GM21786 (cell line): ENCODE measurements around the gene C14orf132.
"Not testable (repeated sequence)": the region's sequence is repeated elsewhere in the genome, so short reads cannot be mapped to it uniquely, and the experiment has no call there.

Experiments used
- ATAC-seq: cut with Tn5 transposase; IDR thresholded peaks from one replicate; pipeline ENCODE4 v1.9.1; 2021; ENCODE audit not compliant: unreplicated experiment

Gene C14orf132

DNA sequence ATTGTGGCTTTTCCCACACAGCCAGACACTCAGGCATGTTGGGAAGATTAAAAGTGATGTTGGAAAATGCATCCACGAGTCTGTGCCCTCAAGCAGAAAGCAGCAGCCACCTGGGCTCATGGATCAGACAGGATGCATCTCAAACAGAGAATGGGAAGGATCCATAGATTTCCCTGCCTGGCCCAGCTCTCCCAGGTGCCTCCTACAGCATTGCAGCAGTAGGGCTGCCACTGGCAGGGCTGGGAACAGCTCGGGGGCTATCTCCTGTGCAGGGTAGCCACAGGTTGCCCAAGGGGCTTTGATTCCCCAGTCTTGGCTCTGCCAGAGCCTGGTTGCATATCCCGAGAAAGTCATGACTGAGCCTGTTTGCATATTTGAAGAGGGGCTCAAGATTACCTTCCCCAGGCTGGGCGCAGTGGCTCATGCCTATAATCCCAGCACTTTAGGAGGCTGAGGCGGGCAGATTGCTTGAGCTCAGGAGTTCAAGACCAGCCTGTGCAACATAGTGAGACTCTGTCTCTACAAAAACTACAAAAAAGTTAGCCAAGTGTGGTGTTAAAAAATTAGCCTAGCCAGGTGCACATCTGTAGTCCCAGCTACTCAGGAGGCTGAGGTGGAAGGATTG is 19.5 kb downstream of the C14orf132 start:
- no peak for ATAC-seq

DNA sequence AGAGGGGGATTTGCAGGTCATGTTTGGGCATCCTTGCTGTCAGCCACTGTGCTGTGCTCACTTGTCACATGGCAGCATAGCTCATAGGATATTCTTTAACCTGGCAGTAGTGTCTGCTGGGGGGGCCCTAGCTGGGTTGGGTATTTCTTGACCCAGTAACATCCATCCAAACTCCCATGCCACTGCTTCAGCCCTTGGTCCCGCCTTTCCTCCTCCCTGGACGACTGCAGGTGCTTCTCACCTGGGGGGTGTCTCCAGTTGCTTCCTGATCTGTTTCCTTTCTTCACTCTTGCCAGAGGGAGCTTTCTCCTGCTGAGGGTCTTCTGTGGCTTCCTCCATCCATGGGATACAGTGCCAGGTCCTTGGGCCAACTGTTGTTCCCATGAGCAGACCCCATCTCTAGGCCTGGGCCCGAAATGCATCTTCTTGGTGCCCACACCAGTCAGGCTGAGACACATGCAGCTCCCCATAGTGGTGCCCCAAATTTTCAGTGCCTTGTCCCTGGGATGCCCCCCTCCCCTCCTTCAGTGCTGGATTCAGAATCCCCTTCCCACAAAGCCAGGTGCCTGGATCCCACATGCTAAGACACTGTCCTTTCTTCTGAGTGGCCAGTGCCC is 20.5 kb downstream of the C14orf132 start:
- no peak for ATAC-seq

DNA sequence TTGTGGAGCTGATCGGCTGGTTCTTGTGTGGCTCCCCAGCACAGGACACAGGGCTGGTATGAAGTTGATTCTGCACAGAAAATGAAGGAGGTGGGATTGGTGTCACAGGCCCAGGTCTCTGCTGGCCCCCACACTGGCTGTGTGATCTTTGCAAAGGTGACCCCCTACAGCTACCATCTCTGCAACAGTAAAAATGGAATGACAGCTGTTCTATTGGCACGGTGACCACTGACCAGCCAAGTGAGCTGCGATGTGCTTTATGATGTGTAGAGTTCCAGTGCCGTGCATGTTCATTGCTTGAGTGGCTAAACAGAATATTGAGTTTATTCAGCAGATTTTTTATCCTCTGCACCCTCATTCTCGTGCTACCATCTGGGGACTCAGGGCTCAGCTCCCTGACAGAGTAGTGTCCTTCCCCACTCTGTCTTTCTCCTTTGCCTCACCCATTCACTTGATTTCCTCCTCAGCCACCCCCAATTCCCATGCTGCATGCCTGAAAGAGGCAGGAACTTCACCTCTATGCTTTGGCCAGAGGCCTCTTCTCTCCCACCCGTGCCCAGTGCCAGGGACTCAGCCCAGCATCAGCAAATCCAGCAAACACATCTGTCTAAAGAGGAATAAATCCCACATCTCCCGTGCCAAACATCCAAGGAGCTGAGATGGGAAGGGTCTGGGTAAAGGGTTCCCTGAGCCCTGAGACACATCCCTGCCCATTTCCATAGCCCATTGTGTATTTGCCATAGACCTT is 21.2 kb downstream of the C14orf132 start:
- no peak for ATAC-seq

DNA sequence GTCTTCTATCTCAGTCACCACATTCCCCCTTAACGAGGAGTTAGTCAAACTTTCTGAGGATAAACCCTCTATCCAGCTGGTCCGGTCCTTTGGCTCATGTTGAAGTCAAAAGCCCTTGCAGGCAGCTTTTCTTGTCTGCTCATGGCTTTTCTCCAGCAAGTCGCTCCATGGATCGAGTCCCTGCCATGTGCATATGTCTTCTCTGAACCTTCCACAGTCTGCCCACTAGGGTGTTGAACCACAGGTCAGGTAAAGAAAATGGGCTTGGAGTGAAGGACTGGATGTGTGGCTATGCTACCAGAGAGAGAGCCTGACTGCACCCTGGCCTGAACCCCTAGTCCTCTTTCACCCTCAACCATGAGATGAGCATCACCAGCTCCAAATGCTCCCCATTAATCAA is 22.8 kb downstream of the C14orf132 start:
- no peak for ATAC-seq

DNA sequence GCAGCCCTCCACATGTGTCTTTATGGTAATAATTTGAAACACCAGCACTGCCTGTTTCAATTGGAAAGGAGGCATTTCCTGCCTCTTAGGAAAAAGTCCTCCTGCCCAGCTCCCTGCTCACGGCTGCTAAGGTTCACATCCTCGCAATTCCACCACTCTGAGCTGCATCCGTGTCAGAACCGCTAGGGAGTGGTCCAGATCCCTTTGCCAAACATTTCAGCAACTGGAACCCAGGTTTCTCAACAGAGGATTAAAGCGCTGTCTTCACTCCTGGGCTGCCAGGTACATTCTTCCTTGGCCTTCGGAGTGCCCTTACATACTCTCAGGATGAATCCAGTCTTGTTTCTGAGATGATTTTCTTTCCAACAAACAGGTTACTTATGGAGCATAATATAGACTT is 23.3 kb downstream of the C14orf132 start:
- ATAC-seq = no peak

DNA sequence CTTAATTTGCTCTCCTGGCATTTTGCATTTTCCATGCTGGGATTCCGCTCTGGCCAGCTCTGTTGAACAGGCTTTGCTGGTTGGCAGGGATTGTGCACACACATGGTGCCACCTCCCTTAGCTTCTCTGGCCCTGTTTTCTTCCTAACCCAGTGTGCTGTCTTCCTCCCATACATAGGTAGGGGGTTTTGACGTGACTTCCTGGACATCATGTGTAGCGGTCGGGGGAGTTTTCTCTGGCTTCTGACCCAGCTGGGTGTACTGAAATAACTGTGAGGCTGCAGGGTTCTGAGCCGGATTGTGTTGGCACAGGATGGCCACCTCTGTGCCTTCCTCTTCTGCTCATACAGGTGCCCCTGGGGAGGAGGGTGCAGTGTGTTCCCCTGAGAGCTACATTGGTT is 25.7 kb downstream of the C14orf132 start:
- ATAC-seq = no peak

DNA sequence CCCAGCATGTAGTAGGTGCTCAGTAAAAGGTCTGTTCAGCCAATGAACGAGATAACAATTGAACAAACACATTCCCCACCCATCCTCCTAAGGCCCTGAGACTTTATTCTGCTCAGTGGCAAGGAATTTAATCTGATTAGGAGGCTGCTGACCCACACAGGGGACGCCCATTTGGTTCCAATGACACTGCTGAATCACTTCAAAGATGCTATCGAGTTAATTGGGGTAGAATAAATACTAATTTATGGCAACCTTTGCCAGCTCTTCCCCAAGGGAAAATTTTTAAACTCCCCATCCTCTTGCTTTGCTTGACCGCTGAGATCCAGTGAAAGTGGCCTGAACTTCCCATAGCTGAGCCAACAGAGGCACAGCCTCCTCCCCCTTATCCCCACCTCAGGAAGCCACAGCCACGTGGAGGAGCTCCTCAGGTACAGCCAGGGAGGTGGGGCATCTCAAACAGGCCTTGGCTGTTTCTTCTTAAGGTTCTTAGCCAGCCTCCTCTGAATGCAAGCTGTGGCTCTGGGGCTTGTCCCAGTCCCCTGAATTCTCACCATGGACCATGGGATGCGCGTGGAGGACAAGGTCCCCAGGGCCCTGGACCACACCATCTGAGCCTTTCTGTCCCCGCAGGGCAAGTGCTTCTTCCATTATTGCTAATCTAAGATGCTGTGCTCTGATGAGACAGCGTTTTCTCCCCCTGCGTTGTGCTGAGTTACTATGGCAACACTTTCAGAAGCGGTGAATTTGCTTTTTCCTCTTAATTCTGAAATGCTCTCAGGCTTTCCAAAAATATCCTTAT is 26.7 kb downstream of the C14orf132 start:
- ATAC-seq = no peak

DNA sequence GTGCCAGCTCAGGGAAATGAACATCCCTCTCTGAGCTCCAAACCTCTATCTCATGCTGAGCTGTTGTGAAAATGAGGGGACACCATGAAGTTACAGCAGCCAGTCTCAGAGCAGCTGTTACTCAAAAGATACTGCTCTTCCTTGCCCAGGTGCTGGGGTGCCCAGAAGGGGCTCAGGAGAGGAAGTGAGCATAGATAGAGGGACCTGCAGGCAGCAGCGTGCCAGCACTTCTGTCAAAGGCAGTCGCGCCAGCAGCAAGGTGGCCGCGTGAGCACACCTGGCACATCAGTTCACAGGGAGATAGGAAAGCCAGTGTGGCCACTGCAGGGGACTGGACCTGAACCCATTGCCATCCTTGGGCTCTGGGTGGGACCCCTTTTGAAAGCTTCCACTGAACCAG is 27.8 kb downstream of the C14orf132 start:
- ATAC-seq = no peak

DNA sequence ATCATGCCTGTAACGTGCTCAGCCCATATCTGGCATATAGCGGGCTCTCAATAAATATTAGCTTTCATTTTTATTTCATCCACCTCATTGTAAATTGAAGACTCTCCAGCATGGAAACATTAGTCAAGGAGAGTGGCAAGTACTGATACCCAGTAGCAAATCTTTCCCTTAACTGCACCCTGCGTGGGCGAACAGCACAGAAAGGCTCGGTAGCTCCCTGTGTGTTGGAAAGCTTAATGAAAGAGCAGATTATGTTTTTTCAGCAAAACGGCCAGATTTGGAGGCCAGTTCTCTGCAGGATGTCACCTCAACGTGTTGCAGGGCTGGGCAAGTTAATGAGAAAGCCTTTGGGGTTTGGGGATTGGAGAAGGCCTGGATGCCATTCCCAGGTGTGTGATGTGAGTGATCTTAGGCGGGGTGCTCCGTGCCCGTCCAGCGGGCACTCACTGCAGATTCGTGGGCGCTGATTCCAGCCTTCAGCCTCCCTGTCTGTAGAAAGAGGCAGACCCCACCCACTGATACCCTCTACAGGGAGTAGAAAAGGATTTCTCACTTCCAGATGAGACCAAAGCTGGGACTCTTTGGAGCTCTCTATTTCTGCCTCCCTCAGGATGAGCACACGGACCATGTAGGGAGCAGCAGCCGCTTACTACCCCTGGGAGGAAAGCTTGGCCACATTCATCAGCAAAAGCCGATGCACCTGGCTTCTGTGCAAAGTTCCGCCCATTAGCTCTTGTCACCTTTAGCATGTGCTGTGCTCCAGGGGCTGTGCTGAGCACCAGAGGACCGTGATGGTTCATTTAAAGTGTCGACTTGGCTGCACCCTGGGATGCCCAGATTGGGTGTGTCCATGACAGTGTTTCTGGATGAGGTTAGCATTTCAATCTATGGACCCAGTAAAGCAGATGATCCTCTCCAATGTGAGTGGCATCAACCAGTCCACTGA is 29.1 kb downstream of the C14orf132 start:
- no peak for ATAC-seq

DNA sequence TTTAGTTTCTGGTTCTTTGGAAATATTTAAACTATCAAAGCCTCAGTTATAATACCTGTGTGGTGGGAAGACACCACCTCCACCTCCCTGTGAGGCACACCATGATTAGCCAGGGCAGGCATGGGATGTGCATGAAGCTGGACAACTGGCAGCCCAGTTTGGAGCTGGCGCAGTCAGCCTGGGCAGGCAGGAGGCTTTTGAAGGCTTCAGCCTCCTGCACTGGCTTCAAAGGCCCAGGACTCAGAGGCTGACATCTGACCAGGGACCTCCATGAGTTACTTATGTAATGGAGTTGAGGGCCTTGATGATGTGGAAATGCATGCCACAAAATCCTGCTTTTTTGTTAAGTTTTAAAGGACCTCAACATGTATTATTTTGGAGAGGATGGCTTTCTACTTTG is 30.3 kb downstream of the C14orf132 start:
- no peak for ATAC-seq

DNA sequence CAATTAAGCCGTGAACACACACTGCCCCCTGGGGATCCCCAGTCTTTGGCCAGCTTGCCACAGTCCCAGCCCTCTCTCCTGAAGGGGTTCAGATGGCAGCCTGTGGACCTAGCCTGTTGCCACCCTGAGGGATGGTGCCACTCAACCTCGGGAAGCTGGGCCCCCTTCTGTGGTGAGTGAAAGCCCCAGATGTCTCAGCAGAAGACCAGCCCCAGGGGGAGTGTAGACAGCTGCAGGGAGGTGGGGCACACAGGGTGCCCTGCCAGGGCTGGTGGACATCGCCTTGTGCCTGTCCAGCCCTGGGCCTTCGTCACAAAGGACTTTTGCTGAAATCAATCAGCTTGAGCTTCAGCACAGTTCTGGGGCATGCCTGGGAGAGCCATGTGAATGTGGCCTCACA is 32.4 kb downstream of the C14orf132 start:
- ATAC-seq = no peak

DNA sequence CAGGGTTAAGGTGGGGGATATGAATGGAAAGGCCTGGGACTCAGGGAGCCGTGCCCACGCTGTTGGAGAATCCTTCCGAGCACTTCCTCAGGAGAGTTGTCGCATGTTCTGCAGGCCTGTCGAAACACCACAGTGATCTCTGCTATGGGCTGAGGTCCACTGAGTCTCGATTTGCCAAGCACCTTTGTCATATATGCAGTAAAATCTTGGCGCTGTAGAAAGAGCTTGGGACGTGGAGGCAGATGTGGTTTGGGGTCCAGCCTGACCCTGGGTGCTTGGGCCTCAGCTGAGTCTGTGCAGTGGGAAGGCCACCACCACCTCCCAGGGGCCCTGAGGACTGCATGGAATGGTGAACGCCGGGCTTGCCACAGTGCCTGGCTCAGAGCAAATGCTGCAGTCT is 32.9 kb downstream of the C14orf132 start:
- no peak for ATAC-seq

DNA sequence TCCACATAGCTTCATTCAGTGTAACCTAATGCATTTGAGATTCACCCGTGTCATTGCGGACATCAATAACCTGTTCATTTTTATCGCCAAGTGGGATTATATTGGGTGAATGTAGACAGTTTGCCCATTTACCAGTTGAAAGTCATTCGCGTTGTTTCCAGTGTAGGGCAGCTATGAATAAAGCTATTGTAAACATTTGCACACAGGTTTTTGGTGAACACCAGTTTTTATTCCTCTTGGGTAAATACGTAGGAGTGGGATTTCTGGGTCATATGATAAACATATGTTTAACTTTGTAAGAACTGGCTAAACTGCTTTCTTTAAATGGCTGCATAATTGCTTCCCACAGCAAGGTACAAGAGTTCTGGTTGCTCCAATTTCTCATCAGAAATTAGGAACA is 33.6 kb downstream of the C14orf132 start:
- no peak for ATAC-seq

DNA sequence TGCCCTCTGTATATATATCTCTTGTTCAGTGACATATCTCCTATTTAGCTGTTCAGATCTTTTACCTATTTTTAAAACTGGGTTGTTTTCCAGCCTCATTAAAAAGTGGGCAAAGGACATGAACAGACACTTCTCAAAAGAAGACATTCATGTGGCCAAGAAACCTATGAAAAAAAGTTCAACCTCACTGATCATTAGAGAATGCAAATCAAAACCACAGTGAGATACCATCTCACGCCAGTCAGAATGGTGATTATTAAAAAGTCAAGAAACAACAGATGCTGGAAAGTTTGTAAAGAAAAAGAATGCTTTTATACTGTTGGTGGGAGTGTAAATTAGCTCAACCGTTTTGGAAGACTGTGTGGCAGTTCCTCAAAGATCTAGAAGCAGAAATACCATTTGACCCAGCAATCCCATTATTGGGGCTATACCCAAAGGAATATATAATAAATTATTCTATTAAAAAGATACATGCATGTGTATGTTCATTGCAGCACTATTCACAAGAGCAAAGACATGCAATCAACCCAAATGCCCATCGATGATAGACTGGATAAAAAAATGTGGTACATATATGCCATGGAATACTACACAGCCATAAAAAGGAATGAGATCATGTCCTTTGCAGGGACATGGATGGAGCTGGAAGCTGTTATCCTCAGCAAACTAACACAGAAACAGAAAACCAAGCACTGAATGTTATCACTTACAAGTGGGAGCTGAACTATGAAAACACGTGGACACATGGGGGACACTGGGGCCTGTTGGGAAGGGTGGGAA is 34.3 kb downstream of the C14orf132 start:
- ATAC-seq = not testable (repeated sequence)

DNA sequence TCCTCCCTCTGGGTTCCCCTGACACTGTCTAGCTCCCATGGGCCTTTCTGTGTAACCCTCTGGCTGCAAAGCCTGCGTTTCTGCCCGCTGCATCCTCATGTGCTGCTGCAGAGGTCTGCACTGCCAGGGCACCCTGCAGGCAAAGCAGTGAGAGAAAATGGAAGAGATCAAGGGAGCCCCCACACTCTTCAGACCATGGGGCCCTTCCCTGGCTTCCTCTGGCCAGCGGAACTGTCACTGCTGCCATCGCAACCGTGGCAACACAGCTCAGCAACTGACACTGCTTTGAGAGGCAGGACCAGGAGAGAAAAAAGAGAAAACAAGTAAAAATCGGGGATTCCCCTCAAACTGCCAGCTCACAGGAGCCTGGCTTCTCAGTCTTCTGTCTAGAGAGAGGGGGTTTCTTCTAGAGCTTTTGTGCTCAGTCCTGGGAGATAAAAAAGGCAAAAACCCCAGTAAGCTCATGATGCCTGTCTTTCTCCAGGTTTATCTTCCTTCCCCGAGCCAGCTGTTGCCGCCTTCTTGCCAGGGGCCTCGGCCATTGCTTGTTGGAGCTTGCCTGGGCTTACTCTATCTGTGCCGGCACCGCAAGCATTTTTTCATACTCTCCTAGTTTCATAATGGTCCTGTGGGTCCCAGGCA is 38.9 kb downstream of the C14orf132 start:
- ATAC-seq = peak; percentile 46

DNA sequence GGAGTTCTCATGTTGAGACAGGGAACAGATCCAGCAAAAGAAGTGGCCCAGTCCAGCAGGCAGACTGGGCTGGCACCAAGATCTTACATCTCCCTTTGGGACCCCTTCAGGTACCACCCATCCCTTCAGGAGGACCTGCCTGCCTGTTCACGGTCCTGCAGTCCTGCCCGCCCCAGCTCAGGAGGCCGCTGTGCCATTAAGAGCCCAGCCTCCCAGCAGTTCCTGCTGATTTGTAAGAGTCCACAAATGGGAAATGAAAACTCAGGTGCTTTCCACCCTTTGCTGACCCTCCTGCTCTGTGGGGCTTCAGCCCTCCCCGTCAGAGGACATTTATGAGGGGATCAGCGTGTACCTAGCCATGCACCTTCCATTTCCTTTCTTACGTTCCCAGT is 39.5 kb downstream of the C14orf132 start:
- no peak for ATAC-seq

DNA sequence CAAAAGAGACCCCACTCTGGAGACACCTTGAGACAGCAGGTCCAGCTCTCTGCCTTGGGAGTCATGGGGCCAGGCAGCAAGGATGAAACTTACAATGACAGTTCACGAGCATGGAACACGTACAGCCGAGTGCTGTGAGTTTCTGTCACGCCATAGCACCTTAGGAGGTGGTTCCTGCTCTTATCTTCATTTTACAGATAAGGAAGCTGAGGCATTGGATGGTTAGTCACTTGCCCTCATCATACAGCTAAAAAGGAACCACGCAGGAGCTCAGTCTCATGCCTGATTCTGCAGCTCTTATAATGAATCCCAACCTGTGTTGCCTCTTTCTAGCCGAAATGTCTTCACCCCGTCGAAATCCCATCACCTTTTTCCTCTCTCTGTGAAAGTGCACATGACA is 39.9 kb downstream of the C14orf132 start:
- ATAC-seq = no peak

DNA sequence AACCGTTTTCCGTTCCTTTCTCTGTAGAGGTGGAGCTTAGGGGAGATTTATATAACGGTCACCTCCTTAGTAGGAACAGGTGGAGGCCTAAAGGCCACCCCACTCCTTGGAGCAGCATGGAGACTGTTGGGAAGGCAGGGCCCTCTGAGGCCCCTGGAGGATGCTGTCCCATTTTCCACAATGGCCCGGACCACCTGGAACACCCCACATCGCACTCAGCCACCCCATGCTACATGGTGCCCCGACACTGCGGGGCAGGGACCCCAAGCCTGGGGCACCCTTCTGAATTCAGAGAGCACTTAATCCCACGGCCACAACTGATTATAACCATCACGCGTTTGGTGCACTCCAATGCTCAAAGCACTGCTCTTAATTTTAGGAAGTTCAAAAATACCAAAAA is 41.4 kb downstream of the C14orf132 start:
- ATAC-seq = no peak

DNA sequence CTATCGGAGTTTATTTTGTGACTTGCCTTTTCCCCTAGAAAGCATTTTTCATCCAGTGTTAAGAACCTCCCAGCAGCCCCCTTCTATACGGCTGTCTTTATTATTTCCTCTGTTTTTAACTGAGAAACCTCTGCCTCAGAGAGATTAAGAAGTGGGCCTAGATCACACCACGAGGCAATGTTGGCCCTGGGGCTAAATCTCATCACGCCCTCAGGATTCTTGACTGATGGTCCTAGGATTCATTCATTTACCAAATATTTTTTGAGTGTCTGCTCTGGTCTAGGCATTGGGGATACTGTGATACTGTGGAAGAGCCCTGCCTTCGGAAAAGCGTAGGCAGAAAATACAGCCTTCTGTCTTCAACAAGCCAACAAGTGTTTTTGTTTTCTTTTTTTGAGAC is 42.1 kb downstream of the C14orf132 start:
- no peak for ATAC-seq
